Activated effector memory CD4-positive, alpha-beta T cell treated with anti-CD3 and anti-CD28 coated beads, Interleukin-2, amount 50 U/mL, for 16 hours (primary cell): Measurements from ENCODE around the gene OTUD4.

Experiments
- DNase-seq: peaks from one replicate; pipeline ENCODE4 v3.0.0-alpha.2; 2020

OTUD4 gene

DNA sequence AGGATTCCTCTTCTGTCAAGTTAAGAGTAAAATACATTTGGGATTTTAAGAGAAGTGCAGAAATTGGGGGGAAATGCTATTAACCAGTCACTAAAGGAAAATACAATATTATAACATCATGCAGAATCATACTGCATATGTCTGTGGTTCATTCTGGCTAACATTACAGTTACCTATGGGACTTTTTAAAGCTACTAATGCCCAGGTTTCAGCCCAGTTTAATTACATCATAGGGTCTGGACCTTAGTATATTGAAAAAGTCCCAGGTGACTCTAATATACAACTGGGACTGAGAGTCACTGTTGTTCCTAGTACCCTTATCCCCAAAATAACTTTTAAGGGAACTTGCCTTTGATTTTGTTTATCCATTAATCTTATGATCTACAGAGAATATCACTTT lies 72.3 kb downstream of the OTUD4 start:
- no peak for DNase-seq

DNA sequence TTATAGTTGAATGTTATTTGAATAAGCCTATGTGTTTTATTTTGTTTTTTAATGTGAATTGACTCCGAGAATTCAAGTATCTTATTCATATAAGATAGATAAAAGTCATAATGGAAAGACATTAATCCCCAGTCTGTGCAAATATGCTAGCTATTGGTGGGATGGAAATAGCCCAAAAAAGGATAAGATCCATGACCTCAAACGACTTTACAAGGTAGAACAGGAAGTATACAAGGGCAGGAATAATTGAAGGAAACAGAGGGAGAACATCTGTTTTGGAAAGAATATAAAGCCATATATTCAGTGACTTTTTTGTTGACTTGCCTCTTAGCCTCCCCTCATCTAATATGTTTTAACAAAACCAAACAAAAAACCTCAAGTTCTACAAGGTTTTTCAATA lies 73.3 kb downstream of the OTUD4 start:
- DNase-seq: no peak

DNA sequence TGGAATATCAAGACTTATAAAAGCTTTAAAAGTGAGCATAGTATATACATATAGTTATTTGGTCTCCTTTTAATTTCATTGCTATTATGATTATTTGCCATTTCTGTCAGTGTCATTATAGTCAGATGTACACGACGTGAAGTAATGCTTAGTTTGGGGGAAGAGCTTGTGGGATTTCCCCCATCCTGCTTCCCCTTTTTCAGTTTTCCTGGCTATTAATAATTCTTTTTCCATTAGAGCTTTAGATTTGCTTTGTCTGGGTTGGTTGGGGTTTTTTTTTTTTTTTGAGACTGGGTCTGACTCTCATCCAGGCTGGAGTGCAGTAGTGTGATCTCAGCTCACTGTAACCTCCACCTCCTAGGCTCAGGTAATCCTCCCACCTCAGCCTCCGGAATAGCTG lies 76.9 kb downstream of the OTUD4 start:
- no peak for DNase-seq

DNA sequence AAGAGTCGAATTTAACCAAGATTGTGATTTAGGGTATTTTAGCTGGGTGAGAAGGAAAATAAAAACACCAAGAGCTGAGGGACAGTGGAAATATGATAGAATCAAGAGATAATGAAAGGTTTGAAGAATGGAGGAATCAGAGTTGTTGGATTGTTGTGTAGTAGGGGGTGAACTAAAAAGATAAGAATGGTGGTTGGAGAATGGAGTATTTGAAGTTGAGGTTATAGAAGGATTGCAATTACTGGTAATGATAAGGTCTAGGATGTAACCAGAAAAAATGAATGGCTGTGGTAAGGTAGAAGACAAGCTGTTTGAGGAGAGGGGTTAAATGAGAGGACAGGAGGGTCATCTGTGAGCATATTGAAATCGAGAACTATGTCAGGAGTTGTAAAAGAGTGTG lies 77.8 kb downstream of the OTUD4 start:
- no peak for DNase-seq

DNA sequence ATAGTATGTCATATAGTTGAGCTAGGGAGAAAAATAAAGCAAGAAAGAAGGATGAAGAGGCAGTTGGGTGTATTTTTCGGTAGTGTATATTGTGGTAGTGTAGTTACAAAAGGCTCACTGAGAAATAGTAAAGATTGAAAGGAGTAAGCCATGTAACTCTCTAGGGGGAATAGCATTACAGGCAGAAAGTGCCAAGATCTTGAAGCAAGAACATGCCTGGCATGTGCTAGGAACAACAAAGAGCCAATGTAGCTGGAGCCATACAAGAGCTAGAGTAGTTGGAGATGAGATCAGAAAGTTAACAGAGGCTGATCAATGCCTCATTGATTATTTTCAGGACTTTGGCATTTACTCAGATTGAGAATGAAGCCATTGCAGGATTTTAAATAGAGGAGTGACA lies 79.3 kb downstream of the OTUD4 start:
- no peak for DNase-seq

DNA sequence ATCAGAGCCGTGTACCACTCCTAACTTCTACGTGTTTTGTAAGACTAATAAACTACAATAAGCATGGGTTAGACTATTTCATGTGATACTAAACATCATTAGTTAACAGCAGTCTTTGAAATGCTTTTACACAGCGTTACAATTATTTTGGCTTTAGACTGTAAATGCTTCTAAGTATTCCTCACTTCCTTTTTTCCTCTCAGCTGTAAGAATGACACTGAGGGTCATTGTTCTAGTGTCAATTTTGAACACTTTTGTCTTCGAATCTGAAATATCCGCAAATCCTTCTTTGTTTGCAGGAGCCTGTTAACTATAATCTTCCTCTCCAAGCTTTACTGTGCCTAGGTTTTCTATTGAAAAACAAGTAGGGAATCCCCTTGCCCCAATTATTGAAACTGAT lies 80.7 kb downstream of the OTUD4 start:
- DNase-seq: no peak

DNA sequence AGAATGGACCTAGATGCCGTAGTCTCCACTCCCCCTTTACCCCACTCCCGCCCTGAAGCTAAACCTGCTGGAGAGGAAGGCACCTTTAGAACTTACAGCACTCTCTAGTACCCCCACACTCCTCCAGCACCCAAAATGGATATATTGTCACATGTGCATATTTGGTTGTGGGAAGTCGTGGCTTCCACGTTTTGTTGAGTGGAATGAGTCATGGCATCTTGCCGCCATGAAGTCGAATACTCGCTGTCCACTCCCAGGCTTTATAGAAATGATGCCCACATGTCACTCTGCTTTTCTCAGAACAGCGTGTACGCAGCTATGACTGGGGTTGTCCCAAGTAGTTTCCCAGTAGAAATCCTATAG lies 81.7 kb downstream of the OTUD4 start:
- no peak for DNase-seq

DNA sequence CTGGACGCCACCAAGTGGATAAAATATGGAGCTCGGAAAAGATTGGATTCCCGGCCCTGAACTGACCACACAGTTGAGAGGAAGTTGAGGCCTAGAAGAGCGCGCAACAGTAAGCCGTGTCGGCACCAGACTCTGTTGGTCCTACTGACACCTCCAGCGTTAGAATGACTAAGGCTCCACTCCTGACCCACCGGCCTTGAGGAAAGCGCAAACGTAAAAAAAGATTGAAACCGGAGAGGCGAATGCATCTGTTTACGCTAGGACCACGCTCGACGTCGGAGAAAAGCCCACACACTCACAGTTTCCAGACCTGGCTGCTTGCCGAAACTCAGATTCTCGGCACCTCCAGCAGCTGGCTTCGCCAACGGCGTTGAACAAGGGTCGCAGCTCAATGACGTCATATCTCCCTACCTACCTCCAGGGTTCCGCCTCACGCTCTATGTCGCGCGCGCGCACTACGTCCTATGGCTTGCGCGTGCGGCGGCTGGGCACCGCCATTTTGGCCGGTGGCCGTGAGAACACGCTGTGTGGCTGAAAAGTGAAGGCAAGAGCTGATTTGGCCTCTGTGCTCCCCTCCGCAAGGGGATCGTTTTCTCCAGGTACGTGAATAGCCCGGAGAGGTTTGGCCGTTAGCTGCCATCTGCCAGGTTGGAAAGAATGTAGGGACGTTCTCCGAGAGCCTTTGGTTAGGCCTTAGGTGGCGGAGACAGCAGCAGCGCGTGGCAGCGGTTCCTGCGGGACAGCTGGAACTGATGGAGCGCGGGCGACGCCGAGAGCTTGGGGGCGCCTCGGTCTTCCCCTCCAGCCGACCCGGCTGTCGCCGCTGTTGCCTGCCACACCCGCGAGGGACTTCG lies 82.3 kb downstream of the OTUD4 start, which contains the start of the genes ABCE1 and ANAPC10:
TSS of gene ABCE1 (plus strand) at position 491 of the 854 bp plus-strand sequence. CDS start 6,102 bp downstream, outside the sequence.
TSS of gene ANAPC10 (minus strand) at position 376 of the 854 bp plus-strand sequence. CDS start 2,097 bp downstream, outside the sequence.
- DNase-seq: peak; percentile 98

DNA sequence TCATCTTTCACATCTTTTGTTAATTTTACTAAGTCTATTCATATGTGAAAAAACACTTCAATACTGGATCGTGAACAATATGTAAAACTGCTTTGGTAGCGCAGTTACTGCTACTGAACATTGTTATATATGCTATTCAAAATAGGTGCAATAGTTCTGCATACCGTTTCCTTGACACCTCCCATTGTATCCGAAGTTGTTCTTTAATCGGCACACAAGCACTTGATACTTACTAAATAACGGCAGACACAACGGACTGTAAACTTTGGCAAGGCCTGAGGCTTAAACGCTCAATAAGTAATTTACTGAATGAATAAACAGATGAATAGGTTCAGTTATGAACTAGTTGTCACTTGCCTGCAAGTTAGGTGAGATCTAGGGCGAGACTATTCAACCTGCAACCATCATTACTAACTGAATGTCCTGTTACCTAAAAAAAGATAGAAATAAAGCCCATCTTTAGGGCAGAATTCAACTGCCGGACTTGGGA lies 83.0 kb downstream of the OTUD4 start:
- no peak for DNase-seq

DNA sequence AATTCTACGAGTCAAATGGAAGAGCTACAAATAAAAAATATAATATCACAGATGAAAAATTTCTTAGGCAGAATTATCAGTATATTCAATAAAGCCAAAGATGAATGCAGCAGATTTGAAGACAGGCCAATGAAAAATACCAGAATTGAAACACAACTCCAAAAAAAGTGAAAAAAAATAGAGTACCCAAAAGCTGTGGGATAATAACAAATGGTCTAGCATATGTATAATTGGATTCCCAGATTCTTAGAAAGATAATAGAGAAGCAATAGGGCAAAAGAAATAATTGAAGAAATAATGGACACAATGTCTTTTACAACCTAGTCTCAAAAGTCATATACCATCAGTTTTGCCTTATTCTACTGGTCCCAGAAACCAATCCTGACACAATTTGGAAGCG lies 86.8 kb downstream of the OTUD4 start:
- DNase-seq: no peak

DNA sequence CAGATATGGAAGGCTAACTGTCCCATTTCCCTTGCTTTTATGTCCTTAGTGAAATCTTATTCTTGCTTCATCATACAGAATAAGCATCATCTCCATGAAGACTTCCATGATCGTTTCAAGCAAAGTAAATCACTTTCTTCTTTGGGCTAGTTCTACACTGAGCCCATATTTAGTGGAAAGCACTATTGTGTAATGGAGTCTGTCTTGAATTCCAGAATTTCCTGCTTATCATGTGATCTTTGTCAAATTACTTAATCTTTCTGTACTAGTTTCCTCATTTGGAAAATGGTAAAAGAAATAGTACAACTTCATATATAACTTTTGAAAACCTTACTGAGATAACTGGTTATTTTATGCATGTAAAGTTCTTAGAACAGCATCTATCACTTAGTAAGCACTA lies 90.0 kb downstream of the OTUD4 start:
- no peak for DNase-seq

DNA sequence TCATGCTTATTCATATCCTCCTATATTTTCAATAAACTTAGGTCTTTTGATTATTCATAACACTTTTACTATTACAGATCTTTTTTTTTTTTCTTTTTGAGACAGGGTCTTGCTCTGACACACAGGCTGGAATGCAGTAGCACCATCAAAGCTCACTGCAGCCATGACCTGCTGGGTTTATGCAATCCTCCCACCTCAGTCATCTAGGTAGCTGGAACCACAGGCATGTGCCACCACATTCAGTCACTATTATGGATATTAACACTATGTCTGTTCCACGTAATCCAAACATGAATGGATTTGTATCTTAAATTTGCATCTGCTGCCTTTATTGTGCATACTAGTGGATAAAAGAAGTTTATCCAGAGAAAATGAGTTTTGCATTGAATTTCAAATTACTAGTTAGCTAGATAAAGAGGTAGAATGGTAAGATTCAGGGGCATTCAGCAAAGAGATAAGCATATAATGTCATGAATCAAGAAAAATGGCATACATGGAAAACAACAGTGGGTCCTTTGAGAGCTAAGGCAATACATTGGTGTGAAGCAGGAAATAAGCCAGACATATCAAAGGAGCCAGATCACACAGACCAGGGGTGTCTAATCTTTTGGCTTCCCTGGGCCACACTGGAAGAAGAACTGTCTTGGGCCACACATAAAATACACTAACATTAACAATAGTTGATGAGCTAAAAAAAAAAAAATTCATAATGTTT lies 96.3 kb downstream of the OTUD4 start:
- DNase-seq: no peak
